ENCODE measurements around the gene TMEM119.

The TMEM119 gene

GRCh38 chr12:108613548-108613947, 15.7 kb upstream of the TMEM119 start:
- DNase-seq (ENCODE audit: low read depth) = no peak
- TF ChIP-seq CTCF (conservative IDR thresholded peaks at IDR 0.05; ENCODE audit: low read depth, low read length) = no peak
- no peak overlapping the region for H3K4me3 ChIP-seq (ENCODE audit: low read depth, low read length)

GRCh38 chr12:108612788-108613282, 15.0 kb upstream of the TMEM119 start:
- TF ChIP-seq CTCF (conservative IDR thresholded peaks at IDR 0.05; ENCODE audit: low read depth, low read length) = no peak
- peak; percentile 54 for DNase-seq (ENCODE audit: low read depth)
- no peak overlapping the region for H3K4me3 ChIP-seq (ENCODE audit: low read depth, low read length)

GRCh38 chr12:108611884-108612415, 14.1 kb upstream of the TMEM119 start:
- peak; percentile 62 for TF ChIP-seq CTCF (conservative IDR thresholded peaks at IDR 0.05; ENCODE audit: low read depth, low read length)
- peak; percentile 72 for DNase-seq (ENCODE audit: low read depth)
- H3K4me3 ChIP-seq (ENCODE audit: low read depth, low read length) = no peak overlapping the region

- no peak for DNase-seq (ENCODE audit: low read depth)
- no peak overlapping the region for H3K4me3 ChIP-seq (ENCODE audit: low read depth, low read length)
- no peak for TF ChIP-seq CTCF (conservative IDR thresholded peaks at IDR 0.05; ENCODE audit: low read depth, low read length)
Measured at GRCh38 chr12:108610856-108611605, 13.1 kb upstream of the TMEM119 start.

- DNase-seq (ENCODE audit: low read depth) = no peak
- no peak for TF ChIP-seq CTCF (conservative IDR thresholded peaks at IDR 0.05; ENCODE audit: low read depth, low read length)
- H3K4me3 ChIP-seq (ENCODE audit: low read depth, low read length) = no peak overlapping the region
Measured at GRCh38 chr12:108610336-108610815, 12.5 kb upstream of the TMEM119 start.

GRCh38 chr12:108609537-108610335, 11.9 kb upstream of the TMEM119 start:
- H3K4me3 ChIP-seq (ENCODE audit: low read depth, low read length) = no peak overlapping the region
- peak; percentile 88 for DNase-seq (ENCODE audit: low read depth)
- no peak for TF ChIP-seq CTCF (conservative IDR thresholded peaks at IDR 0.05; ENCODE audit: low read depth, low read length)

Data from choroid plexus epithelial cell (primary cell).